B cell (primary cell): Measurements from ENCODE around the gene SLC37A2. TPM values are rescaled to one million over a fixed set of nuclear protein-coding genes. Genes with fewer than 3 reads are reported as not detected.

Experiments used
- ATAC-seq: fragments of 200-7000 bp; cut with Tn5 transposase; one replicate; pipeline ENCODE4 v1.10.0; 2021; ENCODE audit warnings: low read depth, mild to moderate bottlenecking, moderate number of reproducible peaks, moderate library complexity
- CTCF ChIA-PET: fragments of 350-600 bp; sonication (Branson Sonifier 250); formaldehyde crosslinking; loops from one replicate; lab custom pipeline; 2021; ENCODE audit warnings: antibody characterized with exemption, inconsistent platforms; lab: Charles Lee
- POLR2A ChIA-PET: fragments of 350-600 bp; sonication (Branson Sonifier 250); formaldehyde crosslinking; loops from one replicate; lab custom pipeline; 2021; ENCODE audit warnings: antibody characterized with exemption; lab: Charles Lee
- DNase-seq: peaks from one replicate; pipeline ENCODE4 v3.0.0; 2013
- H2AFZ ChIP-seq: 2 replicates; pipeline ENCODE4 v1.6.1; 2012; ENCODE audit warnings: mild to moderate bottlenecking, low read depth, low read length; ENCODE audit not compliant: insufficient read depth, poor library complexity, severe bottlenecking
- H3K27ac ChIP-seq, 2 donors: 1 replicate in 1 of 2; 2 replicates in 1 of 2; pipeline ENCODE4 v1.5.1; 2012 to 2013; ENCODE audit warnings: low read length in 2 of 2, mild to moderate bottlenecking in 2 of 2, moderate library complexity in 1 of 2
- H3K27me3 ChIP-seq, 4 experiments: fragments of 200-600 bp in 1 of 4; sonication (generic) in 1 of 4; replicated peaks in 1 of 4; 1 replicate in 2 of 4; 2 replicates in 2 of 4; pipeline versions ENCODE4 v1.6.1 to v1.7.0; 2013 to 2016; ENCODE audit warnings: low read length in 3 of 4, mild to moderate bottlenecking in 2 of 4, mixed read lengths in 1 of 4, moderate library complexity in 1 of 4; ENCODE audit not compliant: insufficient read depth in 4 of 4, control insufficient read depth in 3 of 4; ENCODE audit errors: control extremely low read depth in 1 of 4
- H3K36me3 ChIP-seq, 2 experiments: replicated peaks in 1 of 2; 1 replicate in 1 of 2; 2 replicates in 1 of 2; pipeline versions ENCODE4 v1.6.1 to v1.7.1; 2013; ENCODE audit warnings: low read length in 1 of 2; ENCODE audit not compliant: insufficient read depth in 2 of 2, control insufficient read depth in 1 of 2; ENCODE audit errors: control extremely low read depth in 1 of 2, extremely low read depth in 1 of 2
- H3K4me1 ChIP-seq, 2 donors: fragments of 200-600 bp in 1 of 2; sonication (generic) in 1 of 2; 1 replicate in 1 of 2; 2 replicates in 1 of 2; pipeline versions ENCODE4 v1.5.1 to v1.6.1; 2013 to 2017; ENCODE audit warnings: low read length in 2 of 2; ENCODE audit not compliant: control insufficient read depth in 2 of 2, insufficient read depth in 2 of 2
- H3K4me2 ChIP-seq: replicated peaks from 2 replicates; pipeline ENCODE3; 2012; ENCODE audit warnings: mild to moderate bottlenecking, low read depth, low read length; ENCODE audit not compliant: poor library complexity, severe bottlenecking
- H3K4me3 ChIP-seq, 5 experiments: fragments of 200-600 bp in 1 of 5; sonication (generic) in 1 of 5; 1 replicate in 3 of 5; 2 replicates in 2 of 5; pipeline versions ENCODE4 v1.5.1 to v1.7.0; 2011 to 2016; ENCODE audit warnings: low read length in 4 of 5, mild to moderate bottlenecking in 4 of 5, low read depth in 2 of 5, control low read depth in 1 of 5, moderate library complexity in 1 of 5; ENCODE audit not compliant: insufficient read depth in 1 of 5; ENCODE audit errors: control extremely low read depth in 1 of 5, extremely low read depth in 1 of 5
- H3K79me2 ChIP-seq: fragments of 200-600 bp; sonication (generic); one replicate; pipeline ENCODE4 v1.6.0; 2016; ENCODE audit warnings: low read length; ENCODE audit not compliant: control insufficient read depth, insufficient read depth
- H3K9ac ChIP-seq: fragments of 200-600 bp; sonication (generic); 2 replicates; pipeline ENCODE4 v1.6.1; 2017; ENCODE audit warnings: mild to moderate bottlenecking, low read length, moderate library complexity
- H3K9me3 ChIP-seq, 3 donors: one replicate each; pipeline versions ENCODE4 v1.6.1 to v1.7.1; 2013; ENCODE audit warnings: low read length in 2 of 3; ENCODE audit not compliant: control insufficient read depth in 2 of 3, insufficient read depth in 1 of 3; ENCODE audit errors: control extremely low read depth in 1 of 3
- H4K20me1 ChIP-seq: 2 replicates; pipeline ENCODE4 v1.6.0; 2012; ENCODE audit warnings: mild to moderate bottlenecking, low read length; ENCODE audit not compliant: insufficient read depth, control insufficient read depth, poor library complexity, severe bottlenecking
- H3K27ac Mint-ChIP-seq: one replicate; pipeline ENCODE4 v1.8.0; 2021; ENCODE audit warnings: mixed read lengths
- H3K27me3 Mint-ChIP-seq: one replicate; pipeline ENCODE4 v1.8.0; 2021; ENCODE audit warnings: mixed read lengths
- H3K4me1 Mint-ChIP-seq: one replicate; pipeline ENCODE4 v1.8.0; 2021; ENCODE audit warnings: mixed read lengths
- H3K4me3 Mint-ChIP-seq: one replicate; pipeline ENCODE4 v1.8.0; 2021; ENCODE audit warnings: mixed read lengths
- H3K9me3 Mint-ChIP-seq: one replicate; pipeline ENCODE4 v1.8.0; 2022; ENCODE audit warnings: mixed read lengths; ENCODE audit not compliant: insufficient read depth
- CTCF ChIP-seq: fragments of 200-600 bp; IDR thresholded peaks from one replicate; pipeline ENCODE4 v1.8.0; 2022; ENCODE audit warnings: antibody characterized with exemption, mild to moderate bottlenecking
- EZH2 ChIP-seq: IDR thresholded peaks from 2 replicates; pipeline ENCODE4 v1.6.1; 2012; ENCODE audit warnings: borderline replicate concordance, low read depth, mild to moderate bottlenecking, moderate library complexity, low read length; ENCODE audit not compliant: insufficient read depth, poor library complexity, severe bottlenecking
- WGBS: methylation state at CpG from one replicate; pipeline ENCODE4 v1.1.5; 2013; ENCODE audit warnings: missing lambda C conversion rate; ENCODE audit not compliant: insufficient coverage; 5-methylcytosine and 5-hydroxymethylcytosine counted together
- intact Hi-C: fragments of 100-400 bp; cut with micrococcal nuclease; formaldehyde crosslinking; loops from one replicate; pipeline ENCODE4 v1.10.0; 2022
- polyA plus RNA-seq: library from polyadenylated mRNA; depleted of rRNA; stranded (reverse); fragments of >200 nt; gene quantifications from 2 replicates; pipeline ENCODE4 v1.2.3, GENCODE V29; 2012
- total RNA-seq, 2 donors: library from RNA; stranded (reverse); fragments of 120-200 nt in 1 of 2; gene quantifications; 1 replicate in 1 of 2; 2 replicates in 1 of 2; pipeline versions ENCODE4 v1.2.3 to v1.2.4, GENCODE V29; 2013 to 2022

The SLC37A2 gene
- total and polyA plus RNA-seq, 2 donors (not counting 1 experiment from before 2014, with no cell fraction given), result 7.6 to 27.0 TPM

GRCh38 chr11:125061281-125061680 lies 1.8 kb upstream of the SLC37A2 start:
- DNase-seq (no peak), ATAC-seq (no peak)
- Mint-ChIP-seq H3K27ac (peak overlapping the region; percentile 13), H3K4me3 (no peak overlapping the region), H3K9me3 (no peaks in the 10 kb centered on the region), H3K27me3 (no peaks in the 10 kb centered on the region), H3K4me1 (peaks cover 16% of the 10 kb centered on the region)
- Histone ChIP-seq H3K27me3 (peaks cover 0 to 17% (median 4%) of the 10 kb centered on the region in 4 experiments), H3K36me3 (no peaks in the 10 kb centered on the region), H4K20me1 (no peaks in the 10 kb centered on the region), H3K4me1 (peaks cover 6 to 18% of the 10 kb centered on the region in 2 donors), H3K79me2 (no peaks in the 10 kb centered on the region), H3K4me2 (no peak overlapping the region), H3K4me3 (no peak overlapping the region), H2AFZ (no peak overlapping the region), H3K9me3 (peaks cover 0 to 14% (median 0%) of the 10 kb centered on the region in 3 donors), H3K27ac (no peak overlapping the region), H3K9ac (no peak overlapping the region)
- TF ChIP-seq EZH2 (no peak), CTCF (no peak)
- ChIA-PET CTCF (interaction anchor here (0.7 to 1.0 kb wide), 2 partner anchors 8 to 30 kb away, joined by 3 to 4 read pairs; no protein-coding TSS in a partner anchor), POLR2A (no interaction called here)
- WGBS, result 78% methylated on average over 4 of the region's 4 CpGs
- intact Hi-C loops, result no loop called here

GRCh38 chr11:125062218-125062930 lies 731 bp upstream of the SLC37A2 start:
- Histone ChIP-seq H3K4me3 (peak overlapping the region in 4 of 5 experiments; percentile 53 to 81 (median 73)), H2AFZ (peak overlapping the region; percentile 79), H3K4me2 (peak overlapping the region; percentile 96), H4K20me1 (no peaks in the 10 kb centered on the region), H3K36me3 (no peaks in the 10 kb centered on the region), H3K27ac (peak overlapping the region in 1 of 2 donors; percentile 81), H3K9ac (peak overlapping the region; percentile 88), H3K27me3 (peaks cover 0 to 17% (median 4%) of the 10 kb centered on the region in 4 experiments), H3K4me1 (peaks cover 6 to 18% of the 10 kb centered on the region in 2 donors), H3K79me2 (no peaks in the 10 kb centered on the region), H3K9me3 (peaks cover 0 to 14% (median 0%) of the 10 kb centered on the region in 3 donors)
- peak; percentile 4 for ATAC-seq
- WGBS, result 45% methylated on average over 11 of the region's 19 CpGs
- no peaks in the 10 kb centered on the region for H3K9me3 Mint-ChIP-seq
- peak overlapping the region; percentile 92 for H3K27ac Mint-ChIP-seq
- no peak for DNase-seq
- H3K4me3 Mint-ChIP-seq, result peak overlapping the region; percentile 94
- ChIA-PET CTCF (interaction anchor here (0.8 to 2.2 kb wide), 7 partner anchors 10 to 108 kb away, joined by 3 to 8 read pairs (median 3); partner anchors contain the start of gene CCDC15), POLR2A (interaction anchor here (1.0 to 2.2 kb wide), 3 partner anchors 10 to 825 kb away, joined by 6 to 12 read pairs (median 12); partner anchors contain the start of gene TMEM218)
- intact Hi-C loops, result loop anchor here (1.0 kb wide), 1 partner anchor 49 kb away; the partner anchor contains the start of gene TMEM218
- TF ChIP-seq EZH2 (no peak), CTCF (no peak)
- H3K4me1 Mint-ChIP-seq, result peaks cover 16% of the 10 kb centered on the region
- H3K27me3 Mint-ChIP-seq, result no peaks in the 10 kb centered on the region
